ENCODE measurements around the gene GRK5. TPM values are rescaled to one million over a fixed set of nuclear protein-coding genes. Genes with fewer than 3 reads are reported as not detected.

Gene GRK5
- total RNA-seq, 1 donor from 2014 or later: 4.3 TPM

DNA sequence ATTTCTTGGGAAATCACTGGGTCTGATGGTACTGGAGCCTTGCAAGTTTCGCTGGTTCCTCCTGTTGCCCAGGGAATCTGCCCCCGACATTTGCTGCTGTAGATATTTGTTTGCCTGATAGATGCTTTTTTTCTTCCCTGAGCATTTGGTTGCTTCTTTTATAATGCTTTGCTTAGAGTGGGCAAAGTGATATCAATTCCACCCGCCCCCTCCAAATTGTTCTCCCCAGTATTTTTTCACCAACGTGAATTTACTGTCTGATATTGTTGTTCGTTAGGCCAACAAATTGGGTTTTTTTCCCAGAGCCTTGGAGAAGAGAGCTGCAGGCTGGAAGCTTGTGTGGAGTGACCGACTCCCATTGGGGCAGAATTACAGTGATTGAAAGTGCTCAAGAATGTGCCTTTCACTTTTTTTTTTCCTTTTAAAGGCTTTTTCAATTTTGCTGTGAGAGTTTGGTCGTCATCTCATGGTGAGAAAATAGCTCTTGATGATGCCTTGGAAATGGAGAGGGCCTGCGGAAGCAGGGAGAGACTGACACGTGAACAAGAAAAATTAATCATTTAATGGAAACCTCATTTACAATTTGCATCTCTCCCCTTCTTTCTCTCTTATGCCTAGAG is 2.5 kb downstream of the GRK5 start:
- Histone ChIP-seq H3K4me1 (peaks cover 39% of the 10 kb centered on the region), H3K9me3 (ENCODE audit: low read depth) (no peaks in the 10 kb centered on the region), H3K36me3 (no peaks in the 10 kb centered on the region), H3K4me3 (peak overlapping the region; percentile 39), H3F3A (ENCODE audit: low read depth) (peaks cover 20% of the 10 kb centered on the region), H4K20me1 (ENCODE audit: low read depth) (no peaks in the 10 kb centered on the region), H2AFZ (replicated peaks) (peak overlapping the region; percentile 83), H3K27ac (no peak overlapping the region), H3K27me3 (peaks cover 17% of the 10 kb centered on the region), H3K4me2 (peak overlapping the region; percentile 91), H3K9ac (no peak overlapping the region), H3K79me2 (ENCODE audit: low read depth) (peaks cover 3% of the 10 kb centered on the region)
- H3K27ac Mint-ChIP-seq: peak overlapping the region; percentile 38
- DNase-seq (ENCODE audit: low spot score): no peak
- H3K9me3 Mint-ChIP-seq: no peaks in the 10 kb centered on the region
- TF ChIP-seq EZH2phosphoT487 (IDR thresholded peaks at IDR 0.05): no peak
- peak overlapping the region; percentile 96 for H3K4me3 Mint-ChIP-seq
- H3K36me3 Mint-ChIP-seq: peaks cover 2% of the 10 kb centered on the region
- no peaks in the 10 kb centered on the region for H3K27me3 Mint-ChIP-seq (ENCODE audit: insufficient read depth, low read depth)
- peaks cover 57% of the 10 kb centered on the region for H3K4me1 Mint-ChIP-seq

- H3F3A ChIP-seq (ENCODE audit: low read depth): peaks cover 20% of the 10 kb centered on the region
- peaks cover 2% of the 10 kb centered on the region for H3K36me3 Mint-ChIP-seq
- H3K9ac ChIP-seq: no peak overlapping the region
- peaks cover 3% of the 10 kb centered on the region for H3K79me2 ChIP-seq (ENCODE audit: low read depth)
- no peaks in the 10 kb centered on the region for H3K36me3 ChIP-seq
- H3K9me3 ChIP-seq (ENCODE audit: low read depth): no peaks in the 10 kb centered on the region
- H4K20me1 ChIP-seq (ENCODE audit: low read depth): no peaks in the 10 kb centered on the region
- H3K27ac ChIP-seq: no peak overlapping the region
- peaks cover 56% of the 10 kb centered on the region for H3K4me1 Mint-ChIP-seq
- no peaks in the 10 kb centered on the region for H3K27me3 Mint-ChIP-seq (ENCODE audit: insufficient read depth, low read depth)
- peaks cover 17% of the 10 kb centered on the region for H3K27me3 ChIP-seq
- H3K4me3 Mint-ChIP-seq: no peak overlapping the region
- no peak overlapping the region for H2AFZ ChIP-seq (replicated peaks)
- peaks cover 39% of the 10 kb centered on the region for H3K4me1 ChIP-seq
- no peak overlapping the region for H3K4me2 ChIP-seq
- H3K27ac Mint-ChIP-seq: no peak overlapping the region
- no peaks in the 10 kb centered on the region for H3K9me3 Mint-ChIP-seq
- DNase-seq (ENCODE audit: low spot score): no peak
- TF ChIP-seq, protein P1, sequence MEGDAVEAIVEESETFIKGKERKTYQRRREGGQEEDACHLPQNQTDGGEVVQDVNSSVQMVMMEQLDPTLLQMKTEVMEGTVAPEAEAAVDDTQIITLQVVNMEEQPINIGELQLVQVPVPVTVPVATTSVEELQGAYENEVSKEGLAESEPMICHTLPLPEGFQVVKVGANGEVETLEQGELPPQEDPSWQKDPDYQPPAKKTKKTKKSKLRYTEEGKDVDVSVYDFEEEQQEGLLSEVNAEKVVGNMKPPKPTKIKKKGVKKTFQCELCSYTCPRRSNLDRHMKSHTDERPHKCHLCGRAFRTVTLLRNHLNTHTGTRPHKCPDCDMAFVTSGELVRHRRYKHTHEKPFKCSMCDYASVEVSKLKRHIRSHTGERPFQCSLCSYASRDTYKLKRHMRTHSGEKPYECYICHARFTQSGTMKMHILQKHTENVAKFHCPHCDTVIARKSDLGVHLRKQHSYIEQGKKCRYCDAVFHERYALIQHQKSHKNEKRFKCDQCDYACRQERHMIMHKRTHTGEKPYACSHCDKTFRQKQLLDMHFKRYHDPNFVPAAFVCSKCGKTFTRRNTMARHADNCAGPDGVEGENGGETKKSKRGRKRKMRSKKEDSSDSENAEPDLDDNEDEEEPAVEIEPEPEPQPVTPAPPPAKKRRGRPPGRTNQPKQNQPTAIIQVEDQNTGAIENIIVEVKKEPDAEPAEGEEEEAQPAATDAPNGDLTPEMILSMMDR (IDR thresholded peaks at IDR 0.05): no peak
- TF ChIP-seq EZH2phosphoT487 (IDR thresholded peaks at IDR 0.05) (no peak), EZH2 (IDR thresholded peaks at IDR 0.05) (no peak)
- no peak overlapping the region for H3K4me3 ChIP-seq
Observed at GRCh38 chr10:119210633-119211032, 3.3 kb downstream of the GRK5 start.

GRCh38 chr10:119211176-119211575 is 3.8 kb downstream of the GRK5 start:
- Mint-ChIP-seq H3K4me3 (no peak overlapping the region), H3K36me3 (peaks cover 2% of the 10 kb centered on the region), H3K27ac (no peak overlapping the region), H3K4me1 (peaks cover 52% of the 10 kb centered on the region), H3K27me3 (ENCODE audit: insufficient read depth, low read depth) (no peaks in the 10 kb centered on the region), H3K9me3 (no peaks in the 10 kb centered on the region)
- H3F3A ChIP-seq (ENCODE audit: low read depth): peaks cover 20% of the 10 kb centered on the region
- no peak for DNase-seq (ENCODE audit: low spot score)
- no peak overlapping the region for H3K4me3 ChIP-seq
- H3K27ac ChIP-seq: no peak overlapping the region
- H2AFZ ChIP-seq (replicated peaks): no peak overlapping the region
- peaks cover 38% of the 10 kb centered on the region for H3K4me1 ChIP-seq
- H3K79me2 ChIP-seq (ENCODE audit: low read depth): peaks cover 3% of the 10 kb centered on the region
- no peaks in the 10 kb centered on the region for H4K20me1 ChIP-seq (ENCODE audit: low read depth)
- H3K9ac ChIP-seq: no peak overlapping the region
- no peaks in the 10 kb centered on the region for H3K36me3 ChIP-seq
- TF ChIP-seq EZH2 (IDR thresholded peaks at IDR 0.05): no peak
- no peak for TF ChIP-seq EZH2phosphoT487 (IDR thresholded peaks at IDR 0.05)
- TF ChIP-seq, protein P1 (IDR thresholded peaks at IDR 0.05): no peak
- no peaks in the 10 kb centered on the region for H3K9me3 ChIP-seq (ENCODE audit: low read depth)
- H3K27me3 ChIP-seq: peaks cover 17% of the 10 kb centered on the region
- H3K4me2 ChIP-seq: peak overlapping the region; percentile 19
